ENCODE measurements around the gene MIEN1. TPM values are rescaled to one million over a fixed set of nuclear protein-coding genes. Genes with fewer than 3 reads are reported as not detected.
A peak's percentile ranks its signal among the peaks of the same experiment; 100 is the strongest.
"Not testable (repeated sequence)": the region's sequence is repeated elsewhere in the genome, so short reads cannot be mapped to it uniquely, and the experiment has no call there.

MIEN1 gene
- total RNA-seq, 1 donor from 2014 or later: 47.9 TPM

DNA sequence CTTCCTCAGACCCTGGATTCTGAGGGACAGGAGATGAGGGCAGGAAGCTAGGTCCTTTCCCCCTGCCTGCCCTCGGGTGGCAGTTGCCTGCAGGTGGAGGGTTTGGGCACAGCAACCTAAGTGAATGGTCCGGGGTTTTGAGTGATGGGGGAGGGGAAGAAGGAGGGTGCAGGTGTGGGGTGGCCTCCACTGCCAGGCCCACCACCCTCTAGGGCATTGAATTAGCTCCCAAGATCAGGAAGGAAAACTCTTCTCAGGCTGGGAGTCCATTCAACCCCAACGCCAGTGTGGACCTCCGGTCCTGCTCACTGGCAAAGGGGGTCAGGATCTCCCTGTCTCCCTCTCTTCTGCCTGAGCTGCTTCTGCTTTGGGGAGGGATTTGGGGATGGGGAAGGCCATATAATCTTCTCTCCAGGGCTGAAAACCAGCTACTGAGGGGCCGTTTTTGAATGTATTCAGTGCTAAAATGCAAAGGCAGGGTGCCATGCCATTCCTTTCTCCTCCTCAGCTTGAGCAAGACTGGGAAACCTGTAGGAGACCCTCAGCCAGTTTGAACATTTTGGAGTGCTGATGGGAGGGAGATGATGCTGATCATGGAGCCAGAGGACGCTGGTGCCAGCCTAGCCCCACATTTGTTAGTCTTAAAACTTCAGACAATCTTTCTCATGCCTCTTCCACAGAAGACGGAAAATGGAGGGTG, 26.2 kb upstream of the MIEN1 start:
- no peak for DNase-seq (ENCODE audit: low read depth)

GRCh38 chr17:39755554-39756379, 25.4 kb upstream of the MIEN1 start:
- peak; percentile 34 for DNase-seq (ENCODE audit: low read depth)

DNA sequence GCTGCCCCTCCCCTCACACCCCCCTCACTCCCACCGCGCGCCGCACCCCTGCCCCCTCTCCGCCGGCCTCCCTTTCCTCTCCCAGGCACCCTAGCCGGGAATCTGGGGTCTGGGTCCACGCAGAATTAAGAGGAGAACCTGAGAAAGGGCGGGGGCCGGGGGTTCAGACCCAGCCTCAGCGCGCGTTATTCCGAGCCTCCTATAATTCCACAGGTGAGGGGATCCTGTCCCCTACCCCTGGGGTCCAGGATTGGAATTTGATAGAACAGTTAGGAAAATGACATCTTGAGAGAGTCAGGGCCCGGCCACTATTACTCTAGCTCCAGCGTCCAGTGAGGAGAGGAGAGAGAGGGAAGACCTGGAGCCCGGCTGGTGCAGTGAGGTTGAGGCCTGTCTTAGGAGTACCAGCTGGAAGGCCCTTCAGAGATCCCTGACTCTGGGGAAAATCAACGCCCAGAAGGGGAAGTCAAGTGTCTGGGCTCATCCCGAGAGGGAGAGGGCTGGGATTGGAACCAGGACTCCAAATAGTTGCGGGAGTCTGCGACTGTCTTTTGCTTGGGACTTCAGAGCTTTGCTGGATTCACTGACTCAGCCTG, 24.7 kb upstream of the MIEN1 start:
- DNase-seq (ENCODE audit: low read depth): no peak

DNA sequence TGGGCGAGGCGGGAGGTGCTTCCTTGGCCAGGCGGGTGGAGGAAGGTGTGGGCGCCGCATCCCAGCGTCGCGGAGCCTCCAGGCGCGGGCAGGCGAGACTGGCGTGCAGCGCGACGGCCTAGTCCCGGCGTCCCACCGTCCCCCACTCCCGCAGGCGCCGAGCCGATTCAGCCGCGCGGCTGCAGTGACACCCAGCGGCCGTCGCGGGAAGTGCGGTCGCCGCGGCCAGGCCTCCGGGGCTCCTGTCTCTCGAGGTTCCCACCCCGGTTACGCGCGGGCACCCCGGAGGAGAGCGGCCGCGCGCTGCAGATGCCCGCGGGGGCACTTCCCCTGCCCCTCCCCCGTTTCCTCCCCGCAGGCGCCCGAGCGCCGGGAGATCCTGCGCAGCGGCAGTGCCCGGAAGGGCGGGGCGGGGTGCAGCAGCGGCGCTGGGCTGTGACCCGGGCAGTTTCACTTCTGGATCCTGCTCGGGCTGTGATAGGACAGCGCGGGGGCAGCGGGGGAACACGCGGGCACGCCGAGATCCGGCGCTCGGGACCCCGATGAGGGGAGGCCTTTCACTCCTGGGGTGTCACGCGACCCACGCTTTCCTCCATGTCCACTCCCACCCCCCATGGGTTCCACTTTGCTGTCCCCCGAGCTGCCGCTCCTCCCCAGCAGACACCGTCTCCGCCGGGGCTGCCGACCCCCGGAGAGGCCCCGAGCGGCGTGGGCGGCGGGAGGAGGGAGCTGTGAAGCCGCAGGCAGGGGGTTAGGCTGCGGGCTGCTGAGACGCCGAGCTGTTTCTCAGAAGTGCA, 24.0 kb upstream of the MIEN1 start:
- DNase-seq (ENCODE audit: low read depth): peak; percentile 92

DNA sequence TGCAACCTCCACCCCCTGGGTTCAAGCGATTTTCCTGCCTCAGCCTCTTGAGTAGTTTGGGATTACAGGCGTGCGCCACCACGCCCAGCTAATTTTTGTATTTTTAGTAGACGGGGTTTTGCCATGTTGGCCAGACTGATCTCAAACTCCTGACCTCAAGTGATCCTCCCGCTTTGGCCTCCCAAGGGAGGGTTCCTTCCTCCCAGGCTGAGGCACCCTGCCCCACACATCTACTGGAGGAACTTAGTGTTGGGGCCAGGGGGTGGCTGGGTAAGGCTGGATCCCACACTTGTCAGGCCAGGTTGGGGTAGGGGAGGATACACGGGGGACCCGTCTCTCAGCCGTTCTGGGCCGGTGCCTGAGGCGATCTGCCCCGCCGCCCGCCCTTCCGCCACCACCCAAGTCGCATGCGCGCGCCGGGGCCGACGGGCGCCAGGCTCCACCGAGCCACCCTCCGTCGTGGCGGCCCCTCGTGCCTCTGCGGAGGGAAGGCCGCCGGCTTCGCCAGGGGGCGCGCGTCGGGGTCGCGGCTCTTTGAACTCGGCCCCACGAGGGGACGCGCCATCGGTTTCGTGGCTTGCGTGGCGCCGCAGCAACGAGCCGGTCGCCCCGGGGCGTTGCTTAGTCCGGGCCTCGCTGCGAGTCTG, 23.3 kb upstream of the MIEN1 start:
- no peak for DNase-seq (ENCODE audit: low read depth)

- DNase-seq (ENCODE audit: low read depth): no peak
These were observed 22.0 kb upstream of the MIEN1 start for GRCh38 chr17:39752241-39752881.

DNA sequence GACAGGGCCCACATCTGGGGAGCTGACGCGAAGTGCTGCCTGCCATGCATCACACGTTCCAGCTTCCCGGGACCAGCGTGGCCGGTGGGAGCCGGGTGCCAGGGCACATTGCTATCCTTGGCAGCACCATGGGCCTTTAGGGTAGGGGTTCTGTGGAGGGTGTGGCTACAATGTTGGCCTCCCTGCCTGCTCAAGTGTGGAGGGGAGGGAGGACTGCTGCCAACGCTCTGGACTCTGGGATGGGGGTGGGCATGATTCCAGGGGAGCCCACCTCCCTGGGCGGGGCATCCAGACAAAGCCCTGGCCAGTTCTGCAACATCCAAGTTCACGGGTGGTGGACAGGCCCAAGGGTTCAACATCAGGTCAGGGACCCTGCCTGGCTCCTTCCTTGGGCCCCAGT, 21.3 kb upstream of the MIEN1 start:
- no peak for DNase-seq (ENCODE audit: low read depth)

DNA sequence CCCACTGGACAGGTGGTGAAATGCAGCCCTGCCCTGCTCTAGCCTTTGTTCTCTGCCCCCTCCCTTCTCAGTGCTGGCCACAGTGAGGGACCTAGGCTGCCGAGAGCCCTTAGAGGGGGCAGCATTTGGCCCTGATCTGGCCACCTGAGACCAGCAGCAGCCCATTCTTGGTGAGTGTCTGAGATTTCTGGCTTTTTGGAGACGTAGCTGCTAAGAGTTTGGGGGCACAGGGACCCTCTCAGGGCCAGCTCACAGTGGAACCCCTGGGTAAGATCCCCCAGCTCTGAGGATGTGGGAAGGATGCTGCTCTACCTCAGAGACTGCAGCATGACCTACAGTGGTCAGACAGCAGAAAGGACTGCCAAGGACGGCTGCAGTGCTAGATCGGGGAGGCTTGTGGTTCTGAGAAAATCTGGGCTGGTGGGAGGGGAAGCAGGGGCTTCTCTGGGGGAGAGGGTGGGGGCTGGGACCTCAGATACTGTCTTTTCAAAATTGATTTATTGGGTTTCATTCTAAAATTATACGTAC, 20.7 kb upstream of the MIEN1 start:
- DNase-seq (ENCODE audit: low read depth): no peak

GRCh38 chr17:39750131-39751015, 20.0 kb upstream of the MIEN1 start:
- DNase-seq (ENCODE audit: low read depth): peak; percentile 55

DNA sequence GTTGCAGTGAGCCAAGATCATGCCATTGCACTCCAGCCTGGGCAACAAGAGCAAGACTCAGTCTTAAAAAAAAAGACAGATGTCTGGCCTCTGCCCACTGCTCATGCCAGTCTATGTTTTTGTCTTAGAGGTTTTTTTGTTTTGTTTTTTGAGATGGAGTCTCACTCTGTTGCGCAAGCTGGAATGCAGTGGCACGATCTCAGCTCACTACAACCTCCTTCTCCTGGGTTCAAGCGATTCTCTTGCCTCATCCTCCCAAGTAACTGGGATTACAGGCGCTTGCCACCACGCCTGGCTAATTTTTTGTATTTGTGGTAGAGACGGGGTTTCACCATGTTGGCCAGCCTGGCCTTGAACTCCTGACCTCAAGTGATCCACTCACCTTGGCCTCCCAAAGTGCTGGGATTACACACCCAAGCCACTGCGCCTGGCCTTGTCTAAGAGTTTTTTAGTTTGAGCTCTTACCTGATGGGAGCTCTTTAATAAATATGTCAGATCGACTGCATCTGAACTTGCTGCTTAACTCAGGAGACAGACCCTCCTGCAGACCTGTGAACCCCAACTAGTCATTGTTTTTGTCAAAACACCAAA, 18.2 kb upstream of the MIEN1 start:
- not testable (repeated sequence) for DNase-seq (ENCODE audit: low read depth)

- DNase-seq (ENCODE audit: low read depth): no peak
These were observed 17.4 kb upstream of the MIEN1 start for GRCh38 chr17:39747745-39748144.

DNA sequence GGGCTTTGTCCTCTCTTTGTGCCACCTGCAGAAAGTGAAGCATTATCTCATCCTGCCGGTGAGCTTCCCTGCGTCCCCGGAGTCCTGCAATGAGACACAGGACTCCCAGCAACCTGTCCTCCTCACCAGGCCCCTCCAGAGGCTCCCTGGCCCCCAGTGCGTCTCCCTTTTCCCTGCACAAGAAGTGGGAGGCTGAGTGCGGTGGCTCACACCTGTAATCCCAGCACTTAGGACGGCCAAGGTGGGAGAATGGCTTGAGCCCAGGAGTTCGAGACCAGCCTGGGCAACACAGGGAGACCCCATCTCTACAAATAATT, 15.8 kb upstream of the MIEN1 start:
- DNase-seq (ENCODE audit: low read depth): no peak

DNA sequence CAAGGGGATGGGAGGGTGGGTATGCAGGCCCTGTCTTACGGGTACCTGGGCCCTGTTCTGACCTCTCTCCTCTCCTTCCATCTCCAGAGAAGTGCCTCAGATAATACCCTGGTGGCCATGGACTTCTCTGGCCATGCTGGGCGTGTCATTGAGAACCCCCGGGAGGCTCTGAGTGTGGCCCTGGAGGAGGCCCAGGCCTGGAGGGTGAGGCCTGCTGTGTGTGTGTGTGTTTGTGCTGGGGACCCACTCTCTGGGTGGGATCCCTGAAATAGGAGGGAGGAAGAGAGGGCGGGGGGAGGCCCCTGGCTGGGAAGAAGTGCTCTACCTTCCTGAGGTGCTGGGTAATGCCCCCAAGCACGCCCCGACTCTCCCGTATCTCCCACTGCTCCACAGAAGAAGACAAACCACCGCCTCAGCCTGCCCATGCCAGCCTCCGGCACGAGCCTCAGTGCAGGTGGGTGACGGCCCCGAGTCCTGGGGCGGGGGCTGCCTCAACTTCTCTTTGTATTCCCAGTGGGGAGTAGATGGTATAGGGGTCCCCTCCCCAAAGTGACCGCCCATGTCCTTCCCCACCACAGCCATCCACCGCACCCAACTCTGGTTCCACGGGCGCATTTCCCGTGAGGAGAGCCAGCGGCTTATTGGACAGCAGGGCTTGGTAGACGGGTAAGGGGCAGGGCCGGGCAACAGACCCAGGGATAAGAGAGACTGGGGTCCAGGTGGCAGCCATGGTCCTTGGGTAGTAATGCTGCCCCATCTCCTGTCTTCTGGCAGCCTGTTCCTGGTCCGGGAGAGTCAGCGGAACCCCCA, 15.2 kb upstream of the MIEN1 start:
- no peak for DNase-seq (ENCODE audit: low read depth)

DNA sequence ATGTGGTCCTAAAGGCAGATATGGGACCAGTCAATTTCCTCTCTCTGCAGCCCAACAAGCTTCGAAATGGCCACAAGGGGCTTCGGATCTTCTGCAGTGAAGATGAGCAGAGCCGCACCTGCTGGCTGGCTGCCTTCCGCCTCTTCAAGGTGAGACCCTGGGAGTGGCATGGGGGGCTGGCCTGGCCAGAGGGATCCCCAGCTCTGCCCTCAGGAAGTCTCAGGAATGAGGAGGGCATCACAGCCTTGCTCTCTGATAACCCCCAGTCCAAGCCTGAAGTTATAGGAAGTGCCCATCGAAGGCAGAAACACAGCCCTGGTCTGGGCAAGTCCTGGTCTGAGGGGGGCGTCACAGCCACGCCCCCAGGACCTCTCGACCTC, 14.5 kb upstream of the MIEN1 start:
- no peak for DNase-seq (ENCODE audit: low read depth)

- DNase-seq (ENCODE audit: low read depth): no peak
These were observed 13.9 kb upstream of the MIEN1 start for GRCh38 chr17:39744075-39744835.

DNA sequence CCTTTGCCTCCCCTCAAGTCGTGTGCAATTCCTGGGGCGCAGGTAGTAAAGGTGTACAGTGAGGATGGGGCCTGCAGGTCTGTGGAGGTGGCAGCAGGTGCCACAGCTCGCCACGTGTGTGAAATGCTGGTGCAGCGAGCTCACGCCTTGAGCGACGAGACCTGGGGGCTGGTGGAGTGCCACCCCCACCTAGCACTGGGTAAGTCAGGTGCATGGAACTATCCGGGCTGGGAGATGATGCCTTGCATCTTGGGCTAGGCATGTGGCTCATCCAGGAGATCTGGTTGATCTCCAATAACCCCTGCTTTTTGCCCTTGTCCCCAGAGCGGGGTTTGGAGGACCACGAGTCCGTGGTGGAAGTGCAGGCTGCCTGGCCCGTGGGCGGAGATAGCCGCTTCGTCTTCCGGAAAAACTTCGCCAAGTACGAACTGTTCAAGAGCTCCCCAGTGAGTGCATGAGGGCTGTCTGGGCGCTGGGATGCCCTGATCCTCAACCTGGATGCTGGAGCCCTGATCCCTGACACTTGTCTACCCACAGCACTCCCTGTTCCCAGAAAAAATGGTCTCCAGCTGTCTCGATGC, 12.6 kb upstream of the MIEN1 start:
- no peak for DNase-seq (ENCODE audit: low read depth)
